K562 (cell line): Measurements from ENCODE around the gene DLGAP3. TPM values are rescaled to one million over a fixed set of nuclear protein-coding genes. Genes with fewer than 3 reads are reported as not detected.

Experiments used
- CEBPB ChIP-seq: fragments of 450-650 bp; IDR thresholded peaks from 2 replicates; pipeline ENCODE4 v1.6.1; 2016; ENCODE audit warnings: missing genetic modification characterization, missing compliant biosample characterization
- ETV6 ChIP-seq, 3 experiments: fragments of 150-350 bp in 1 of 3; sonication (generic) in 1 of 3; formaldehyde crosslinking in 1 of 3; IDR thresholded peaks; 2 replicates each; pipeline versions ENCODE4 v1.6.1 to v1.8.0; 2014 to 2022; ENCODE audit warnings: borderline replicate concordance in 2 of 3, low read depth in 2 of 3, antibody characterized with exemption in 1 of 3, low read length in 1 of 3, mild to moderate bottlenecking in 1 of 3, missing genetic modification reagents in 1 of 3
- GABPA ChIP-seq: fragments of 200-800 bp; sonication (Bioruptor generic); conservative IDR thresholded peaks from 2 replicates; pipeline ENCODE4 v1.6.1; 2016; ENCODE audit warnings: low read depth, missing genetic modification characterization, missing compliant biosample characterization
- HDAC2 ChIP-seq: fragments of 450-650 bp; IDR thresholded peaks from 2 replicates; pipeline ENCODE4 v1.6.1; 2016; ENCODE audit warnings: mild to moderate bottlenecking
- ID3 ChIP-seq, 2 experiments: fragments of 250-450 bp in 1 of 2; fragments of 450-650 bp in 1 of 2; sonication (Bioruptor Pico) in 1 of 2; IDR thresholded peaks; 2 replicates each; pipeline versions ENCODE4 v1.6.1 to v1.8.0; 2016 to 2021; ENCODE audit warnings: mild to moderate bottlenecking in 2 of 2, moderate library complexity in 2 of 2, missing compliant biosample characterization in 1 of 2, missing genetic modification characterization in 1 of 2
- KDM5B ChIP-seq: fragments of 200-600 bp; sonication (generic); IDR thresholded peaks from 2 replicates; pipeline ENCODE4 v1.6.1; 2012; ENCODE audit warnings: low read depth, mild to moderate bottlenecking, moderate library complexity, low read length, control low read depth, inconsistent platforms; ENCODE audit not compliant: insufficient replicate concordance
- KLF16 ChIP-seq: IDR thresholded peaks from 2 replicates; pipeline ENCODE4 v1.6.1; 2016; ENCODE audit warnings: antibody characterized with exemption
- MLX ChIP-seq, 2 experiments: fragments of 450-650 bp in 1 of 2; sonication (generic) in 1 of 2; formaldehyde crosslinking; conservative IDR thresholded peaks; 2 replicates each; pipeline versions ENCODE4 v1.4.0 to v1.8.1; 2020 to 2022; ENCODE audit warnings: mild to moderate bottlenecking in 1 of 2, missing genetic modification reagents in 1 of 2
- MYNN ChIP-seq, 2 experiments: sonication (generic); formaldehyde crosslinking in 1 of 2; IDR thresholded peaks; 2 replicates each; pipeline versions ENCODE4 v1.5.0 to v1.6.1; 2016 to 2020; ENCODE audit warnings: antibody characterized with exemption in 1 of 2, missing genetic modification reagents in 1 of 2
- NFIX ChIP-seq: fragments of 250-450 bp; sonication (Bioruptor Pico); IDR thresholded peaks from 2 replicates; pipeline ENCODE4 v1.4.0; 2020; ENCODE audit warnings: low read depth, mild to moderate bottlenecking, moderate library complexity
- NFYB ChIP-seq: IDR thresholded peaks from 2 replicates; pipeline ENCODE4 v1.6.1; 2011; ENCODE audit warnings: mild to moderate bottlenecking, moderate library complexity; ENCODE audit not compliant: insufficient read length; ENCODE audit errors: extremely low read depth
- TCF7L2 ChIP-seq: fragments of 150-350 bp; IDR thresholded peaks from 2 replicates; pipeline ENCODE4 v1.6.1; 2016; ENCODE audit warnings: low read depth, mild to moderate bottlenecking, low read length, moderate library complexity
- ZBTB7A ChIP-seq: IDR thresholded peaks from 2 replicates; pipeline ENCODE4 v1.6.1; 2011; ENCODE audit warnings: low read depth, mild to moderate bottlenecking, low read length, moderate library complexity, borderline replicate concordance; ENCODE audit not compliant: control insufficient read depth
- ZFP91 ChIP-seq: sonication (generic); formaldehyde crosslinking; IDR thresholded peaks from 2 replicates; pipeline ENCODE4 v1.8.0; 2022; ENCODE audit warnings: mild to moderate bottlenecking, missing genetic modification reagents
- ZFPM2 ChIP-seq: fragments of 250-450 bp; sonication (Bioruptor Pico); IDR thresholded peaks from 2 replicates; pipeline ENCODE4 v1.5.1; 2022; ENCODE audit warnings: mild to moderate bottlenecking
- ZNF609 ChIP-seq: sonication (generic); formaldehyde crosslinking; IDR thresholded peaks from 2 replicates; pipeline ENCODE4 v1.8.1; 2023; ENCODE audit warnings: missing genetic modification reagents, mild to moderate bottlenecking, borderline replicate concordance
- ZNF707 ChIP-seq: fragments of 250-450 bp; sonication (Bioruptor Pico); conservative IDR thresholded peaks from 2 replicates; pipeline ENCODE4 v1.8.0; 2022; ENCODE audit warnings: inconsistent platforms, mild to moderate bottlenecking, moderate library complexity
- polyA plus RNA-seq, 8 experiments: library from polyadenylated mRNA; depleted of rRNA in 4 of 8; stranded (reverse) in 5 of 8; unstranded in 3 of 8; fragments of >200 nt; fragmentation: Nextera tagmentation in 2 of 8; fragmentation: Illumina TruSeq in 1 of 8; extraction: Ambion mirVana in 2 of 8; extraction: Trizol in 1 of 8; gene quantifications; 2 replicates each; pipeline versions ENCODE4 v1.2.1 to v1.2.3, GENCODE V29; 2011 to 2014; ENCODE audit warnings: inconsistent platforms in 1 of 8, missing spikeins in 1 of 8
- total RNA-seq, 7 experiments: library from RNA; depleted of rRNA in 6 of 7; stranded (reverse); fragments of >200 nt in 6 of 7; fragmentation: Illumina TruSeq in 2 of 7; extraction: Trizol in 2 of 7; gene quantifications; 2 replicates each; pipeline versions ENCODE4 v1.2.1 to v1.2.3, GENCODE V29; 2011 to 2021; ENCODE audit warnings: low replicate concordance in 1 of 7

Gene DLGAP3
- total and polyA plus RNA-seq, 9 of the 15 experiments (the other 6 are each of a cell fraction or from before 2014, with no cell fraction given) = 0.01 to 0.16 (median 0.07) TPM; not detected in 6

GRCh38 chr1:34865981-34866761 lies 63.3 kb downstream of the DLGAP3 start (continued):
- TF ChIP-seq ZNF609 (CRISPR knock-in tag) (no peak), ZNF707 (no peak), HDAC2 (0 out of 2 replicates have a peak, but pooled peaks have one; percentile 33), GABPA (tag) (no peak), NFIX (CRISPR knock-in tag) (no peak), MLX (CRISPR knock-in tag; conservative IDR thresholded peaks at IDR 0.05) (no peak), KDM5B (no peak), TCF7L2 (no peak), MYNN (IDR thresholded peaks at IDR 0.05) (0 out of 2 replicates have a peak, but pooled peaks have one; percentile 26), MYNN (CRISPR knock-in tag; IDR thresholded peaks at IDR 0.05) (no peak), ZBTB7A (peak; percentile 51; the same call in 1 of the 2 replicates), ZFP91 (no peak), ETV6 (IDR thresholded peaks at IDR 0.05; ENCODE audit: borderline replicate concordance in 1 of 2, low read depth in 2 of 2, low read length in 1 of 2) (no peak), ETV6 (CRISPR knock-in tag; IDR thresholded peaks at IDR 0.05; ENCODE audit: borderline replicate concordance) (no peak), ID3 (CRISPR knock-in tag; IDR thresholded peaks at IDR 0.05) (no peak), ID3 (tag; IDR thresholded peaks at IDR 0.05) (peak; percentile 47), KLF16 (peak; percentile 35; the same call in 1 of the 2 replicates), ZFPM2 (CRISPR knock-in tag) (no peak), CEBPB (no peak), NFYB (no peak)
